Mucosa of stomach (tissue), 1 donor: ENCODE data around the gene ROPN1.
A peak's percentile ranks its signal among the peaks of the same experiment; 100 is the strongest.

ENCODE experiments used
- H3K27me3 ChIP-seq: one replicate; pipeline ENCODE4 v1.7.0; 2013; ENCODE audit warnings: mild to moderate bottlenecking, low read length; ENCODE audit not compliant: control insufficient read depth, insufficient read depth
- H3K36me3 ChIP-seq: one replicate; pipeline ENCODE4 v1.7.0; 2013; ENCODE audit warnings: low read length; ENCODE audit not compliant: control insufficient read depth, insufficient read depth
- H3K4me1 ChIP-seq: one replicate; pipeline ENCODE4 v1.7.0; 2013; ENCODE audit warnings: mild to moderate bottlenecking, low read length; ENCODE audit not compliant: control insufficient read depth, insufficient read depth
- H3K4me3 ChIP-seq: one replicate; pipeline ENCODE4 v1.7.0; 2013; ENCODE audit warnings: low read length
- H3K9ac ChIP-seq: one replicate; pipeline ENCODE4 v1.7.0; 2013; ENCODE audit warnings: mild to moderate bottlenecking, low read length, moderate library complexity
- H3K9me3 ChIP-seq: one replicate; pipeline ENCODE4 v1.7.0; 2013; ENCODE audit warnings: mild to moderate bottlenecking, low read length, moderate library complexity; ENCODE audit not compliant: control insufficient read depth
- donor health status: Pancreatic carcinoma.

Gene ROPN1

DNA sequence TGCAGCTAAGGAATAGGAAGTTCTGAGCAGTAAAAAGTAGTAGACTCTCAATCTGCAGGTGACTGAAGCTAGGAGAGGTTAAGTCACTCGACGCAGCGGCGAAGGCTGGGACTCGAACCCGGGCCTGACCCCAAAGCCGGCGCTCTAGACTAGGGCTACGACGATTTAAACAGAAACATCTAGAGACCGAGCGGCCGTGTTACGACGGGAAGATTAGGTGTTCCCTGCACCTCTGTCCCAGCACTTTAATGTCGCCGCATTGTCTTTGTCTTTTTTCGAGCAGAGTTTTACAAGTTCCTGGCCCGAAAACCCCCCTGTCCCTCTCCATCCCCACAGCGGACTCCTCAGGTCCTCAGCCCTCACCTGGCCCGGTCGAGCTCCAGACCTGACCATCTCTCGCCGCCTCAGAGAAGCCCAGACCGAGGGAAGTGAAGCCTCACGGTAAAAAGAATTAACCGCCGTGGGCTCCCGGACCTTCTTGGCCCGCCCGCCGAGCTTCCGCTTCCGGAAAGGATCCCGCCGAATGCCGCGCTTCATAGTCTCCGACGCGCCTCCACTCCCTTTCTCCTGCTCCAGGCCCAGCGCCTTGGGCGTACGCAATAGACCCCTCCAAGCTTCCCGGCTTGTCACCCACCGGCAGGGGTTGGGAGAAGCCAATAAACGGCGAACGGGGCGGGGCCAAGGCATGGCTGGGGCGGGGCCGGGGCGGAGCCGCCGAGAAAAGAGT, 31.0 kb downstream of the ROPN1 start, which contains the start of gene CCDC14:
TSS of gene CCDC14 (minus strand) at position 449 of the 727 bp plus-strand sequence. CDS start at position 393, 56 bp downstream.
- H3K27me3 ChIP-seq = no peaks in the 10 kb centered on the region
- peak within 1 kb of the TSS; percentile 85 for H3K4me3 ChIP-seq
- peak within 1 kb of the TSS; percentile 92 for H3K9ac ChIP-seq
- H3K9me3 ChIP-seq = no peaks in the 10 kb centered on the region
- H3K36me3 ChIP-seq = no peaks in the 10 kb centered on the region
- H3K4me1 ChIP-seq = no peaks in the 10 kb centered on the region

DNA sequence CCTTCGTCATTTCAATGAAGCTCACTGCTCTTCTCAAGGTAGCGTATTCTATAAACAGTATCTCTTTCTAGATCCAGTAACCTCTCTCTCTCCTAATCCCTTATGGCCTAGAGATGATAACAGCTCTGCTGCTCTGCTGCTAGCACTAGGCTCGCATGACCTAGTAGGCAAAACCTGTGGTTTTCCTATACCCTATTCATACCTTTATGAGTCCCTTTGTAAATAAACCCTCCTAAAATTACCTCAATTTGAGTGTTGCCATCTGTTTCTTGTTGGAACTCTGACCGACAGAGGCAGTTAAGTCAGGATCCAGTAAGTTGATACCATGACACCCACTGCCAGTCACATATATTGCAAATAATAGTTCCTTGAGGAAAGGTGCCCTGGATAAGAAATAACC, 38.2 kb downstream of the ROPN1 start:
- Histone ChIP-seq H3K27me3 (no peaks in the 10 kb centered on the region), H3K9ac (no peak overlapping the region), H3K4me3 (no peak overlapping the region), H3K4me1 (peaks cover 12% of the 10 kb centered on the region), H3K36me3 (no peaks in the 10 kb centered on the region), H3K9me3 (no peaks in the 10 kb centered on the region)

DNA sequence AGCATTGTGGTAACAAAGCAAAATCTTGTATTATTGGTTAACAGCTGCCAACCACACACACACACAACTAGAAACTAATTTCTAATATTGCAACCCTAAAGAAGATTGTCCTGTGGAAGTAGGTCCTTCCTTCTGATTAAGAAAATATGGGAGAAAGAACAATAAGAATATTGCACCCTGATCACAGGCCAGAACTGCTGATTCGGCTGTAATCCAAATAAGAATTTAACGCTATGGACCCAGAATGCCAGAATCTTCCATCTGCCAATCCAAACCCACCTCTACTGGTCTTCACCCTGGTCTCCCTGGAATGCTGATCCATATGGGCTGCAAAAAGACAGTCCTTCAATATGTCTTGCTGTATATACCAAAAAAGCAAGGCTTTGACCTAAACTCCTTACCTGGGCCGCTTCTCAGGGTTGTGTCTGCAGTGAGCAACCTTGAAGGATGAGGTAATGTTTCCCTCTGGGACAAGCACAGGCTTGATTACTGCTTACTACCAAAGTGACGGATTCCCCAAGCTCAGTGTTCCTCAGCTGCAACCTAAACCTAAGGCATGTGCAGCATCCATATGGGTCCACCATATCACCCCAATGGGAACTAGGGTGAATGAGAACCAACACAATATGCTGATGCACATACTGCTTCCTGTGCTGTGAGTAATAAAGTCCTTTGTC, 38.9 kb downstream of the ROPN1 start:
- Histone ChIP-seq H3K4me3 (no peak overlapping the region), H3K9ac (no peak overlapping the region), H3K4me1 (peaks cover 12% of the 10 kb centered on the region), H3K9me3 (no peaks in the 10 kb centered on the region), H3K36me3 (no peaks in the 10 kb centered on the region), H3K27me3 (no peaks in the 10 kb centered on the region)

DNA sequence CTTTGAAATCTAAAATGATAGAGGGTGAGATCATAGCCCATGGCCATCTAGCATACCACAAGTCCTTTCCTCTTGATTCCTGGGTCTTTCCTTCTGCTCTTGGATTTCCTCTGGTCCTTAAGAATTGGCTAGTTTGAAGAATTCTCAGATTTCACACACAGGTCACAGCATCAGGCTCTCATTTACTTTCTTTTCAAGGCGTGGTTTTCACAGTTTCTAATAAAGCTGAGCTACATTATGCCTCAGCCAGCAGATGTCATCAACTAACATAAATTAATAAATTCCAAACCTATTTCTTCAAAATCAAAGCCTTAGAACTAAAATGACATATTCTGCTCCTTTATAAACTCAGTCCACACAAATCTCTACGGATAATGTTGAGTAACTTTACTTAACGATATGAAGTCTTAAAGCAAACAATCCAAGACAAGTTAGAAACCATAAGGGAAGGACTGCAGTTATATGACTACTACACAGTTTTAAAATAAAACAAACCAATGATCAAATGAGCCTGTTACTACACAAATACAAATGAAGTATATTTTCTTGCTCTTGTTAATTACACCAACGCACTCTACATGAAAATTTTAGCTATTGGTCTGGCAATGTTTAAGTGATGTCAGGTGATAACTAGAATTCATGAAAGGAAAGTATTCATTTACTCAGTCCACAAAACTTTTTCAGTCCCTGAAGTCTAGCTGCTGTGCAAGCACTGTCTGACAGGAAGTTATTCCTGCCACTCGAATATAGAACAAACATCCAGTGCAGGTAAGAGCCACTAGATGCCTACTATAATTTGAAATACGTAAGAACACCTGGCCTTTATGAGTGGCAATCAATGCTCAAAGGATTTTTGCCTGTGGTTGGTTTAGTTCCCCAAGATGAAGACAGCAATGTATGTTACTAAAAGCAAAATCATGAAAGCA, 40.1 kb downstream of the ROPN1 start:
- peaks cover 12% of the 10 kb centered on the region for H3K4me1 ChIP-seq
- H3K9ac ChIP-seq = no peak overlapping the region
- H3K27me3 ChIP-seq = no peaks in the 10 kb centered on the region
- H3K4me3 ChIP-seq = no peak overlapping the region
- H3K36me3 ChIP-seq = no peaks in the 10 kb centered on the region
- H3K9me3 ChIP-seq = no peaks in the 10 kb centered on the region

DNA sequence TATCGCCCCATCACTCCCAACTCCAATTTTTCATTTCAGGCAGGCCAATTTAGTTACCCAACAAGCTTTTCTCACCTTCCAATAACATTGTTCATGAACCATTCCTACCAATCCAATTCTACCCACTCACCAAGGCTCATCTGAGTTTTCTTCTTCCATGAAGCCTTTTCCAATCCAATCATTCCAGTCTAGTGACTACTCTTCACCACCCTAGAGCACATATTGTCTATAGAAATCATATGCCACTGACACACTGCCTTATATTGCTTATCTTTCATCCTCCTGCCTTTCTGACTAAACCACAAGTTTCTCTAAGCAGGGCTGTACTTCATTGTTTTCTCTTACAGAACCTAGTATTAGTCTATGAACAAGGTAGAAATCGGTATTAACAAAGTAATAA, 42.3 kb downstream of the ROPN1 start:
- Histone ChIP-seq H3K9me3 (no peaks in the 10 kb centered on the region), H3K4me3 (no peak overlapping the region), H3K27me3 (no peaks in the 10 kb centered on the region), H3K4me1 (peaks cover 12% of the 10 kb centered on the region), H3K36me3 (no peaks in the 10 kb centered on the region), H3K9ac (no peak overlapping the region)

DNA sequence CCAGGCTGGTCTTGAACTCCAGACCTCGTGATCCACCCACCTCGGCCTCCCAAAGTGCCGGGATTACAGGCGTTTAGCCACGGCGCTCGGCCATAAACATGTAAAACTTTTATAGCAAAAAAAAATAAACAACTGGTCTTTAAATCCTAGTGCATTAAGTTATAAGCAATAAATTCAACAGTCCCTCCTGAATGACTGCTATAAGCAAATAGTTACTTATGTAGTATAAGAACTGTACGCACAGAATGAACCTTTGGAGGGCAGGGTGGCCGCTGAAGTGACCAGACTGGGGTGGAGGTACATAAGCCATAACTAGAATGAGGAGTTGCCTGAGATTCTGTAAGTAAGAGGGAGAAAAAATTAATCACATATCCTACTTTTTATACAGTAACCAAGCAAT, 43.5 kb downstream of the ROPN1 start:
- Histone ChIP-seq H3K27me3 (no peaks in the 10 kb centered on the region), H3K4me1 (peaks cover 12% of the 10 kb centered on the region), H3K9ac (no peak overlapping the region), H3K36me3 (no peaks in the 10 kb centered on the region), H3K9me3 (no peaks in the 10 kb centered on the region), H3K4me3 (no peak overlapping the region)

DNA sequence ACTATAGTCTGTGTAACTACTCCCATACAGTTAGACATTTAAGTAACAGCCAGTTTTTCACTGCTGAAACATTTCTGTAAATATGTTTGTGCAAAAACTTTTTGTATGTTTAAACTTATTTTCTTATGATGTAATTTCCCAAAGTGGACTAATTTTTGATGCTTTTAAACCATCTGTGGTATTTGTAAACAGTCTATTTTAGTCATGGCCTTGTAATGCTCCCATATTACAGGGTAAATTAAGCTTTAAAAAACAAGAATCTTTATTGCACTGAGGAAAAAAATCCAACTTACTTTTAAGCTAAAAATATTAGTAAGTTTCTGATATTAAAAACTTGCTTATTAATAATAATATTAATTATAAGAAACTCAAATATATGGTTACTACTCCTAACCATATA, 44.4 kb downstream of the ROPN1 start:
- Histone ChIP-seq H3K4me1 (peaks cover 10% of the 10 kb centered on the region), H3K4me3 (no peak overlapping the region), H3K9ac (no peak overlapping the region), H3K36me3 (no peaks in the 10 kb centered on the region), H3K27me3 (no peaks in the 10 kb centered on the region), H3K9me3 (no peaks in the 10 kb centered on the region)

DNA sequence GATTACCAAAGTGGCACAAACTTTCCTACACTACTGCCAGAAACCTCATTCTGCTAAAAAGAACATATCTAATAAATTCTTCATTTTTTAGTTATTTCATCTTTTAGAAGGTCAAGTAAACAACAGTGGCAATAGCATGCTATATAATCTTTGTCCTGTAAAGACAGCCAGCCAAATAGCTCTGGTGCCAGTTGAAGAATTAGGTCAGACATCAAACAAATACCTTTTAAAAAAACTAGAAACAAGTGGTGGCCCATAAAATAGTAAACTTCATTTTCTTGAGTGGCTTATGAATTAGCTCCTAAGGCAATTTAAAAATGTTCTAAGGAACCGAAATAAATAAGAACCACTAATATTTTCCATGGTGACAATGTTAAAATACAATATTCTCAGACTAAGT, 50.4 kb downstream of the ROPN1 start:
- Histone ChIP-seq H3K9ac (no peak overlapping the region), H3K9me3 (no peaks in the 10 kb centered on the region), H3K4me3 (no peak overlapping the region), H3K36me3 (no peaks in the 10 kb centered on the region), H3K4me1 (no peaks in the 10 kb centered on the region), H3K27me3 (no peaks in the 10 kb centered on the region)

DNA sequence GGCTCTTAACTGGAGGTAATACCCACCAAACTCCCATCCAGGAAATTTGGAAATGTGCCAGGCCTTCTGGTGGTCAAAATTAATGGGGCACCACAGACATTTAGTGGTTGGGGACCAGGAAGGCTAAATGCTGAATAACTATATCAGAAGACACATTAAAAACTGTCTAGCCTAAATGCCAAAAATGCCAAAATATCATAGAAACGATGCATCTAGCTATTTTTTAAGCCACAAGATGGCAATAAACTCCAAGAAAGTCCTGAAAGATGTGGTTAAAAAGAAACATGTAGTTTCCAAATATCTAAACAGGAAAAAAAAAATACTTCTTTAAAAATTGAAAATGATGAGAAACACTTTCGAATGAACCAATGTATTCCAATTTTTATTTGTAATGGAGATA, 50.8 kb downstream of the ROPN1 start:
- Histone ChIP-seq H3K9ac (no peak overlapping the region), H3K36me3 (no peaks in the 10 kb centered on the region), H3K9me3 (no peaks in the 10 kb centered on the region), H3K27me3 (no peaks in the 10 kb centered on the region), H3K4me3 (no peak overlapping the region), H3K4me1 (no peaks in the 10 kb centered on the region)

DNA sequence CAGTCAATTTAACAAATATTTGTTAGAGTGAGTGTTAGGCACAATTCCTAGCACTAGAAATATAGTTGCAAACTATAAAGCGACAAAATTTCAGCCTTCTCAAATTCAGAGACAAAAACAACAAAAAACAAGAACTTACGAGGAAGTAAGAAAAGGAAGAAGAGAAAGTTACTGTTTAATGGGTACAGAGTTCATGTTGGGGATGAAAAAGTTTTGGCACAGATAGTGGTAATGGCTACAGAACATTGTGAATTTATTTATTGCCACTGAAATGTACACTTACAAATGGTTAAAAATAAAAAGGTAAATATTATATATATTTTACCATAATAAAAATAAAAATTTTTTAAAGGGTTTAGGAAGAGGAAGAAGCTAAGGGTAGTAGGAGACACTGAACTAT, 52.2 kb downstream of the ROPN1 start:
- Histone ChIP-seq H3K4me1 (no peaks in the 10 kb centered on the region), H3K27me3 (no peaks in the 10 kb centered on the region), H3K4me3 (no peak overlapping the region), H3K9me3 (no peaks in the 10 kb centered on the region), H3K9ac (no peak overlapping the region), H3K36me3 (no peaks in the 10 kb centered on the region)

DNA sequence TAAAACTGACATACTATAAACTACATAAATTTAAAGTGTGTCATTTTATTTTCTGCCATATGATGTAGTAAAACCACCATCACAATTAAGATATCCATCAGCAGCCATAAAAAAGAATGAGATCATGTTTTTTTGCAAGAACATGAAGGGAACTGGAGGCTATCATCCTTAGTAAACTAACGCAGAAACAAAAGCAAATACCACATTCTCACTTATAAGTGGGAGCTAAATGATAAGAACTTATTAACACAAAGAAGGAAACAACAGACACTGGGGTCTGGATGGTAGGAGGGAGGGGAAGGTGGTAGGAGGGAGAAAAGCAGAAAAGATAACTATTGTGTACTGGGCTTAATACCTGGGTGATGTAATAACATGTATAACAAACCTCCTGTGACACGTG, 55.5 kb downstream of the ROPN1 start:
- Histone ChIP-seq H3K4me3 (no peak overlapping the region), H3K9me3 (no peaks in the 10 kb centered on the region), H3K36me3 (no peaks in the 10 kb centered on the region), H3K4me1 (no peaks in the 10 kb centered on the region), H3K9ac (no peak overlapping the region), H3K27me3 (no peaks in the 10 kb centered on the region)

DNA sequence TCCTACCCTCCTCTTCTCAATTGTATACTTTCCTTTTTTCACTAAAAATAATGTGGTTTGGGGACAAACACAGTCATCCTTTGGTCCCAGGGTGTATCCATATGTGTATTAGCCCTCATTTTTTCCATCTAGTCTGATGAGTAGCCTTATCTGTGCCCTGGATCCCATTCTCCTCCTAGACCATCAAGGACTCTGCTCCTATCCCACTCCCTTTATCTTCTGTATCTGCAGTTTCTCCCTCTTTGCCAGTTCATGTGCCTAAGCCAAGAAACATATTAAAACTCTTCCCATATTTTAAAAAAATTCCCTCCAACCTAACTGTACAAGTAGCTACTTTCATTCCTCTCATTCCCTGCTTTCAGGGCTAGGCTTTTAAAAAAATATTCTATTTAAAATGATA, 56.1 kb downstream of the ROPN1 start:
- Histone ChIP-seq H3K9me3 (no peaks in the 10 kb centered on the region), H3K27me3 (no peaks in the 10 kb centered on the region), H3K36me3 (no peaks in the 10 kb centered on the region), H3K9ac (no peak overlapping the region), H3K4me3 (no peak overlapping the region), H3K4me1 (no peaks in the 10 kb centered on the region)
